HEK293T (cell line): ENCODE measurements around the gene GARNL3.

Experiments
- BHLHE40 ChIP-seq: fragments of 450-650 bp; IDR thresholded peaks from 2 replicates; pipeline ENCODE4 v1.6.1; 2016; ENCODE audit warnings: mild to moderate bottlenecking, moderate library complexity, borderline replicate concordance
- FOXA1 ChIP-seq: fragments of 450-650 bp; IDR thresholded peaks from 2 replicates; pipeline ENCODE4 v1.6.1; 2016; ENCODE audit warnings: mild to moderate bottlenecking
- FOXK2 ChIP-seq: fragments of 450-650 bp; IDR thresholded peaks from 2 replicates; pipeline ENCODE4 v1.6.1; 2016; ENCODE audit warnings: mild to moderate bottlenecking
- FOXM1 ChIP-seq: fragments of 450-650 bp; IDR thresholded peaks from 2 replicates; pipeline ENCODE4 v1.6.1; 2017; ENCODE audit warnings: mild to moderate bottlenecking, borderline replicate concordance
- L3MBTL2 ChIP-seq: fragments of 450-650 bp; conservative IDR thresholded peaks from 2 replicates; pipeline ENCODE4 v1.6.1; 2016; ENCODE audit warnings: mild to moderate bottlenecking
- LEF1 ChIP-seq: fragments of 450-650 bp; IDR thresholded peaks from 2 replicates; pipeline ENCODE4 v1.6.1; 2017; ENCODE audit warnings: mild to moderate bottlenecking, borderline replicate concordance
- NFRKB ChIP-seq: fragments of 450-650 bp; IDR thresholded peaks from 2 replicates; pipeline ENCODE4 v1.6.1; 2016; ENCODE audit warnings: mild to moderate bottlenecking, moderate library complexity
- TARDBP ChIP-seq: fragments of 450-650 bp; IDR thresholded peaks from 2 replicates; pipeline ENCODE4 v1.6.1; 2016

DNA sequence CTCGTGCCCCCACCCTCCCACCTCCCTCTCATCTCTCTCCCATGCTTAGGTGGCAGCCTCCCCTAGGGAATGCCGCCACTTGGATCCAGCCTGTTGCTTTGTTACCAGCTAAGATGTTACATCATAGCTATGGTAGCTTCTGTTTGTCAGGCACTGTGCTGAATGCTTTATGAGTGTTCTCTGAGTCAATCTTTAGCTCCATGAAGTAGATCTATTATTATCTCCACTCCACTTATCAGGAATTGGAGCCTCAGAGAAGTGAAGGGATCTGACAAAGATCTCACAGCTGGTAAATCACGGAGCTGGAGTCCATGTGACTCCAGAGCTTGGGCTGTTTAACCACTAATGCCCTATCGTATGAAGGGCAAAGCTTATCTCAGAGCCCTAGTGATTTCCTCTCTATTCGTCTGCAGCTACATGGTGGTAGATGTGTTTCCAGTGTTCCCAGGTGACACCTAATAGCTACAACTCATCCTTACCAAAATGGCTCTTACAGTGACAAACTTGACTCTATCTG, 54.1 kb downstream of the GARNL3 start:
- TF ChIP-seq FOXM1 (no peak), BHLHE40 (no peak), TARDBP (no peak), L3MBTL2 (no peak), FOXK2 (no peak), FOXA1 (no peak), LEF1 (no peak), NFRKB (no peak)
